MM.1S (cell line): Measurements from ENCODE around the gene EXOC2.

Source experiments
- DNase-seq: peaks from one replicate; pipeline ENCODE4 v3.0.0-alpha.2; 2015
- H2AFZ ChIP-seq: fragments of 300-600 bp; sonication (generic); 2 replicates; pipeline ENCODE4 v1.6.0; 2016; ENCODE audit warnings: antibody characterized with exemption, low read length
- H3F3A ChIP-seq: fragments of 300-600 bp; sonication (generic); 2 replicates; pipeline ENCODE4 v1.6.1; 2016; ENCODE audit warnings: mild to moderate bottlenecking, antibody characterized with exemption, low read length, moderate library complexity, mixed read lengths; ENCODE audit not compliant: insufficient read depth
- H3K27ac ChIP-seq: fragments of 300-600 bp; sonication (generic); 2 replicates; pipeline ENCODE4 v1.5.1; 2016; ENCODE audit warnings: mild to moderate bottlenecking, low read length
- H3K27me3 ChIP-seq: fragments of 300-600 bp; sonication (generic); replicated peaks from 2 replicates; pipeline ENCODE4 v1.6.0; 2016; ENCODE audit warnings: low read length; ENCODE audit not compliant: insufficient read depth
- H3K36me3 ChIP-seq: fragments of 300-600 bp; sonication (generic); replicated peaks from 2 replicates; pipeline ENCODE4 v1.6.1; 2016; ENCODE audit warnings: mild to moderate bottlenecking, low read length, mixed read lengths; ENCODE audit not compliant: insufficient read depth
- H3K4me1 ChIP-seq: fragments of 300-600 bp; sonication (generic); 2 replicates; pipeline ENCODE4 v1.6.1; 2016; ENCODE audit warnings: low read length, mixed read lengths
- H3K4me2 ChIP-seq: fragments of 300-600 bp; sonication (generic); 2 replicates; pipeline ENCODE4 v1.6.0; 2016; ENCODE audit warnings: low read depth, low read length
- H3K4me3 ChIP-seq: fragments of 300-600 bp; sonication (generic); 2 replicates; pipeline ENCODE4 v1.5.1; 2016; ENCODE audit warnings: low read length, mixed read lengths
- H3K79me2 ChIP-seq: fragments of 300-600 bp; sonication (generic); 2 replicates; pipeline ENCODE4 v1.6.1; 2016; ENCODE audit warnings: mixed run types, low read length, mixed read lengths
- H3K9ac ChIP-seq: fragments of 300-600 bp; sonication (generic); 2 replicates; pipeline ENCODE4 v1.6.1; 2016; ENCODE audit warnings: low read length, mixed read lengths
- H3K9me2 ChIP-seq: fragments of 300-600 bp; sonication (generic); replicated peaks from 2 replicates; pipeline ENCODE4 v1.6.1; 2016; ENCODE audit warnings: mild to moderate bottlenecking, low read length, mixed read lengths; ENCODE audit not compliant: insufficient read depth
- H3K9me3 ChIP-seq: fragments of 300-600 bp; sonication (generic); replicated peaks from 2 replicates; pipeline ENCODE4 v1.6.1; 2016; ENCODE audit warnings: mild to moderate bottlenecking, low read length, mixed read lengths; ENCODE audit not compliant: insufficient read depth
- H4K20me1 ChIP-seq: fragments of 300-600 bp; sonication (generic); 2 replicates; pipeline ENCODE4 v1.6.1; 2016; ENCODE audit warnings: mild to moderate bottlenecking, low read length, moderate library complexity, mixed read lengths; ENCODE audit not compliant: insufficient read depth
- EZH2 ChIP-seq: fragments of 300-600 bp; sonication (generic); optimal IDR thresholded peaks from 2 replicates; pipeline ENCODE3; 2017; ENCODE audit warnings: low read depth, mild to moderate bottlenecking, antibody characterized with exemption, low read length, mixed read lengths
- EZH2phosphoT487 ChIP-seq: fragments of 300-600 bp; sonication (generic); IDR thresholded peaks from 2 replicates; pipeline ENCODE4 v1.6.1; 2018; ENCODE audit warnings: antibody characterized with exemption, low read length
- TF ChIP-seq, protein P1 (sequence below): fragments of 300-600 bp; sonication (generic); IDR thresholded peaks from 2 replicates; pipeline ENCODE4 v1.5.1; 2016; ENCODE audit warnings: antibody characterized with exemption, low read length, mixed read lengths

The EXOC2 gene

DNA sequence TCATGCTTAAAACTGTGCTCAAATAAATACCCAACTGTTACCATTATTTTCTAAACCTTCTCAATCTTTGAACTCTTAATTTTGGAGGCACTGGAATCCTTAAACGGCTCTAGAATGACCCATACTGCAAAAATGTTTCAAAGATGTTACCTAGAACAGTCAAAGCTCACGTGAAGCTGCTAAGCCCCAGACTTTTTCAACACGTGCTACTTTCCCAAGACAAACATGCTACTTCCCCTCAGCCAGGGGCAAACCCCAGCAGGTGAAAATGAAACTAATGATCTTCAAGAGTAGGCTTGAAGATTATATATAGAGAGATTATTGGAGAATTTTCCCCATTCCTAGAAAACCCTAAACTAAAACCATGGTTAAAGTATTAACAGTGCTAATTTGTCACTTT, 64.2 kb downstream of the EXOC2 start:
- Histone ChIP-seq H3K79me2 (no peaks in the 10 kb centered on the region), H3K27me3 (no peaks in the 10 kb centered on the region), H3K27ac (peak overlapping the region; percentile 9; the same call in 1 of the 2 replicates), H3K4me3 (no peak overlapping the region), H3K9ac (no peak overlapping the region), H3K9me3 (no peaks in the 10 kb centered on the region), H3K4me1 (peaks cover 27% of the 10 kb centered on the region), H3F3A (peaks cover 9% of the 10 kb centered on the region), H3K9me2 (no peaks in the 10 kb centered on the region), H2AFZ (no peak overlapping the region), H3K4me2 (peak overlapping the region; percentile 47), H4K20me1 (no peaks in the 10 kb centered on the region), H3K36me3 (no peaks in the 10 kb centered on the region)
- TF ChIP-seq EZH2, result no peak
- no peak for TF ChIP-seq EZH2phosphoT487
- TF ChIP-seq, protein P1, sequence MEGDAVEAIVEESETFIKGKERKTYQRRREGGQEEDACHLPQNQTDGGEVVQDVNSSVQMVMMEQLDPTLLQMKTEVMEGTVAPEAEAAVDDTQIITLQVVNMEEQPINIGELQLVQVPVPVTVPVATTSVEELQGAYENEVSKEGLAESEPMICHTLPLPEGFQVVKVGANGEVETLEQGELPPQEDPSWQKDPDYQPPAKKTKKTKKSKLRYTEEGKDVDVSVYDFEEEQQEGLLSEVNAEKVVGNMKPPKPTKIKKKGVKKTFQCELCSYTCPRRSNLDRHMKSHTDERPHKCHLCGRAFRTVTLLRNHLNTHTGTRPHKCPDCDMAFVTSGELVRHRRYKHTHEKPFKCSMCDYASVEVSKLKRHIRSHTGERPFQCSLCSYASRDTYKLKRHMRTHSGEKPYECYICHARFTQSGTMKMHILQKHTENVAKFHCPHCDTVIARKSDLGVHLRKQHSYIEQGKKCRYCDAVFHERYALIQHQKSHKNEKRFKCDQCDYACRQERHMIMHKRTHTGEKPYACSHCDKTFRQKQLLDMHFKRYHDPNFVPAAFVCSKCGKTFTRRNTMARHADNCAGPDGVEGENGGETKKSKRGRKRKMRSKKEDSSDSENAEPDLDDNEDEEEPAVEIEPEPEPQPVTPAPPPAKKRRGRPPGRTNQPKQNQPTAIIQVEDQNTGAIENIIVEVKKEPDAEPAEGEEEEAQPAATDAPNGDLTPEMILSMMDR, result no peak
- DNase-seq, result peak; percentile 65

DNA sequence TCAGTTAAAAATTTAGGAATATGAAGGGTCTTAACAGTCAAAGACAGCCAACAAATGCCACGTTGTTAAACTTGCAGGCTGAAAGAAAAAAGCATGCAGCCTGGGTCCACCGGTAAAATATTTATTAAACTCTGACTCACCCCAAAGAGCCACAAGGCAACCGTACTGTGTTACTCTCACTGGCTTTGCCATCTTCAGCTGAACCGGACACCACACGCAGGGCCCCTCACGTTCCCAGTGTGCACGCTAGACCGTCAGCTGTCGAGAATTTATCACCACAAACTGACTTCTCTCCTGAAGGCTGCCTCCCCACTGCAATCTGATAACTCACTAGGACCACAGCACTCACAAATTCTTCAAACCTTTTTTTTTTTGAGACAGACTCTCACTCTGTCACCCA, 66.7 kb downstream of the EXOC2 start:
- no peak overlapping the region for H3K4me2 ChIP-seq
- peaks cover 27% of the 10 kb centered on the region for H3K4me1 ChIP-seq
- H3K9me2 ChIP-seq, result no peaks in the 10 kb centered on the region
- H3K27me3 ChIP-seq, result no peaks in the 10 kb centered on the region
- no peaks in the 10 kb centered on the region for H3K79me2 ChIP-seq
- no peak overlapping the region for H3K9ac ChIP-seq
- H3K4me3 ChIP-seq, result no peak overlapping the region
- DNase-seq, result no peak
- TF ChIP-seq, protein P1, result no peak
- TF ChIP-seq EZH2, result no peak
- TF ChIP-seq EZH2phosphoT487, result no peak
- peaks cover 9% of the 10 kb centered on the region for H3F3A ChIP-seq
- H3K36me3 ChIP-seq, result no peaks in the 10 kb centered on the region
- no peaks in the 10 kb centered on the region for H4K20me1 ChIP-seq
- no peak overlapping the region for H3K27ac ChIP-seq
- H3K9me3 ChIP-seq, result no peaks in the 10 kb centered on the region
- no peak overlapping the region for H2AFZ ChIP-seq

DNA sequence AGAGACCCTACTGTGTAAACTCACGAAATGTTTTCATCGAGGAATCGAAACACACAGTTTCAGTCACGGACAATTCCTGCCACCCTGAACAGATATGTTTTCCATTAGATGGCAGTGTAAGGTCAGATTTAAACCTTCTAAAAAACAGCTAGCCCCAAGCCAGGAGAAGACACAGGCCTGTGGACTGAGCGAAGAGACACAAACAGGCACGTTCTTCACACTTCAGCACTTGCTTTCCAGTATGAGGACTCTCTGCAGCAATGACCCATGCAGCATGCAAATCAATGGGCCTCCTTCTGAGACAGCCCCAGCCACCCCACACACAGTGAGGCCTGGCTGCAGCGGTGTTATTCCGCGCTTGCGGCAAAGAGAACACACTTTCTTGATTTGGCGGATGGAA, 68.0 kb downstream of the EXOC2 start:
- H3K9me2 ChIP-seq, result no peaks in the 10 kb centered on the region
- no peaks in the 10 kb centered on the region for H4K20me1 ChIP-seq
- no peaks in the 10 kb centered on the region for H3K27me3 ChIP-seq
- H3K9ac ChIP-seq, result no peak overlapping the region
- H3K4me3 ChIP-seq, result no peak overlapping the region
- no peak for DNase-seq
- peaks cover 9% of the 10 kb centered on the region for H3F3A ChIP-seq
- peaks cover 27% of the 10 kb centered on the region for H3K4me1 ChIP-seq
- H3K27ac ChIP-seq, result no peak overlapping the region
- no peaks in the 10 kb centered on the region for H3K36me3 ChIP-seq
- H3K4me2 ChIP-seq, result no peak overlapping the region
- no peaks in the 10 kb centered on the region for H3K9me3 ChIP-seq
- TF ChIP-seq EZH2 (no peak), EZH2phosphoT487 (no peak)
- TF ChIP-seq, protein P1, result no peak
- no peaks in the 10 kb centered on the region for H3K79me2 ChIP-seq
- no peak overlapping the region for H2AFZ ChIP-seq
